Right hindlimb (tissue), 1 donor: Measurements from ENCODE around the gene TBC1D14.
"Not testable (repeated sequence)": the region's sequence is repeated elsewhere in the genome, so short reads cannot be mapped to it uniquely, and the experiment has no call there.

Experiments used
- DNase-seq: peaks from one replicate; pipeline ENCODE4 v3.0.0-alpha.2; 2018

The TBC1D14 gene

GRCh38 chr4:6956434-6957147 lies 47.0 kb downstream of the TBC1D14 start:
- no peak for DNase-seq

DNA sequence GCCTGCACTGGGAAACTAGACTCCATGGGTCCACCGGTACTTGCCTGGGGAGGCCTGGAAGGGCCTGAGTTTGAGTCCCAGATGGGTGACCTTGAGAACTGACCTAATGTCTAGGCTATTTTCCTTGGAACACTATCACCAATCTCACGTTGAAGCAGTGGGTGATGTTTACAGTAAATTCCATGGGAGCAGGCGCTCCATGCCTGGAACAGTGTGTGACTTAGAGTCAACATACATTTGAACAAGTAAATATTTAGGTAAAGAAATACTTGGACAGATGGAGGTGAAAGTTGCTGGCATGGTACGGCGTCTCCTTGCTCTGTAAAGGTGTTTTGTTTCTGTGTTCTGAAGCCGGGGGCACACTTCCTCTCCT lies 47.5 kb downstream of the TBC1D14 start:
- DNase-seq, result no peak

DNA sequence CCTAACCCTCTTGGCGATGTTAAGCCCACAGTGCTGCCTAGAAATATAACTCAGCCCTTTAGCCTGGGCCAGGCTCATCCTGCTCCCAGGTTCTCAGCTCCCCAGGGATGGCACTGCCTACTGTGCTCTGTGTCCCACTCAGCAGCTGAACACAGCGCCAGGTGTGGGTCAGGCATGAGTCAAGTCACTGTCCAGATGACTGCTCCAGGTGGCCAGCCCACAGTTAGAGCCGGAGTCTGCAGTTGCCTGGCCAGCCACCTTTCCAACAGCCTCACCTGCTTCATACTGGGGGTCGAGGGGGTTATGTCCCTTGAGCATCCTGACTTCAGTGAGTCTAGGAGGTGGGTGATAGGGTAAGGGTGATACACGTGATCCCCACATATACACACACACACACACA lies 48.4 kb downstream of the TBC1D14 start:
- no peak for DNase-seq

DNA sequence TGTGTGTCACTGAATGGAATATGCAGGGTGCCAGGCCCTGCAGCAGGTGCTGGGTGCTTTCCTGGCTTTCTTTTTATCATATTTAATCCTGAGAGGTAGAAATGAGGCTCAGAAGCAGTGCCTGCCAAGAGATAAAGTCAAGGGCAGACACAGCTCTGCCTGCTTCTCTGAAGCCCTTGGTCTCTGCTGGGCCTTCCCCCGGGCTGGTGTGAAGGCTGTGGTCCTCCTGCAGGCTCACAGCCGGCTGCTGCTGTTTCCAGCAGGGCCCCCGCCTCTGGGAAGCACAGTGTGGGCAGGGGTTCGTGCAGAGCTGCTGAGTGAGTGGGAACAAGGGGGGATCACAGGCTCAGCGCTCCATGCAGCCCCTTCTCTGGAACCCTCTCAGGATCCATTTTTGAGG lies 49.6 kb downstream of the TBC1D14 start:
- no peak for DNase-seq

- DNase-seq, result no peak
Measured at GRCh38 chr4:6960154-6960553, 50.5 kb downstream of the TBC1D14 start.

DNA sequence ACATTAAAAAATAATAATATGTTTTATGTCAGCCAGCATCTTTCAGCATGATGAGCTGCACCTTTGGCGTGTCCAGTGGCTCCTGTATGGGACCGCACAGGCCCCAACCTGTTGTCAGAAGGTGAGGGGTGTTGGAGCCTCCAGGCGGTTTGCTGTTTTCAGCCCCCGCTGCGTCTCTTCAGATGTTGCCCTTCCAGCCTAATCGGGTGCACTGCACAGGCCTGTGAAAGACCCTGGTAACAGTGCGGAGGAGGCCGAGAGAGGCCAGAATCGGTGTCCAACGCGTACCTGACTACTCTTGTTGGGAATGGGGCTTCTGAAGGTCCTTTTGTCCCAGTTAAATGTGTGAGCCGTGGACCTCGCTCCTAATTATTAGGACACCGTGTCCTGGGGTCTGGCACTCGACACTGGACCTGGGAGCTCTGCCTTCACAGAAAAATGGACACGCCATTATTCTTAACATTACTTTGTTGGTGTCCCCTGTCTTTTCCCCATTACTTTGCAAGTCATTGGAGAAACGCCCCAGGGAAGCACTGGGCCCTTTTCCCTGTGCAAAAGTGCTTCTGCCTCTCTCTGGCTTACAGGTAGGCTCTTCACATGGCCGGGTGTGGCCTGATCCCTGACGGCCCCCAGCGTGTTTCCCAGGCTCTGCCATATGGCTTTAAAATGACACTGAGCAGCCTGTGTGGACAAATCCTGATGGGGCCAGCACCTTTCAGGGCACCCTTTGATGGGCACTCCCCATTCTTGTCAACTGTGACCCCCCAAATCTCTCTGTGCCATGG lies 51.2 kb downstream of the TBC1D14 start:
- no peak for DNase-seq

DNA sequence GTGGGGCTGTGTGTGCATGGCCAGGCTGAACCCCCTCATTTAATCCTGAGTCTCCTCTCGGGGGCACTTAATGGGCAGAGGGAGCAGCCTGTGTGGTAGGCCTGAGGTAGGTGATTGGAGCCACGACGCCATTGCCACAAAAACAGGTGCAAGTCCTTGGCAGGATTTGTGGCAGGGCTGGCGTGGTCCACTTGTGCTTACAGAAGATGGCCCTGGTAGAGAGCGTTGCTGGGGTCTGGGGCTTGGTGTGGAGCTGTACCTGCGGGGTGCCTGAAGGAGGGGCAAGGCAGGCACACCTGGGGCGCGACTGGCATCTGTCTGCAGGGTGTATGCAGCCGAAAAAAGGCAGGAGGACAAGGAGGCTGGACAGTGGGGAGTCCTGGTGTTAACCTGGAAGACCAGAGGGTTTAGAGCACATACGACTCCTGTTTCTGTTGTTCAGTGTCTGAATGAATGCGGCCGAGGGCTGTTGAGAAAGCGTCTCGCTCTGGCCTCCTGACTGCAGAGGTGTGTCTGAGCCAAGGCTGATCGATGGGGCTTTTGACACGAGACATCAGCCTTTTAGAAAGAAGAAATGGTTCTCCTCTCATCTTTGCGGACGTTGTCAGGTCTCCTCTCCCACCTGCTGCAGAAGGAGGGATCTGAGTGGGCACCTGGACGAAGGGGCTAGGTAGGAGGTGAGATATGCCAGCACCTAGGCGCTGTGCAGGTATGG lies 52.0 kb downstream of the TBC1D14 start:
- DNase-seq, result no peak

DNA sequence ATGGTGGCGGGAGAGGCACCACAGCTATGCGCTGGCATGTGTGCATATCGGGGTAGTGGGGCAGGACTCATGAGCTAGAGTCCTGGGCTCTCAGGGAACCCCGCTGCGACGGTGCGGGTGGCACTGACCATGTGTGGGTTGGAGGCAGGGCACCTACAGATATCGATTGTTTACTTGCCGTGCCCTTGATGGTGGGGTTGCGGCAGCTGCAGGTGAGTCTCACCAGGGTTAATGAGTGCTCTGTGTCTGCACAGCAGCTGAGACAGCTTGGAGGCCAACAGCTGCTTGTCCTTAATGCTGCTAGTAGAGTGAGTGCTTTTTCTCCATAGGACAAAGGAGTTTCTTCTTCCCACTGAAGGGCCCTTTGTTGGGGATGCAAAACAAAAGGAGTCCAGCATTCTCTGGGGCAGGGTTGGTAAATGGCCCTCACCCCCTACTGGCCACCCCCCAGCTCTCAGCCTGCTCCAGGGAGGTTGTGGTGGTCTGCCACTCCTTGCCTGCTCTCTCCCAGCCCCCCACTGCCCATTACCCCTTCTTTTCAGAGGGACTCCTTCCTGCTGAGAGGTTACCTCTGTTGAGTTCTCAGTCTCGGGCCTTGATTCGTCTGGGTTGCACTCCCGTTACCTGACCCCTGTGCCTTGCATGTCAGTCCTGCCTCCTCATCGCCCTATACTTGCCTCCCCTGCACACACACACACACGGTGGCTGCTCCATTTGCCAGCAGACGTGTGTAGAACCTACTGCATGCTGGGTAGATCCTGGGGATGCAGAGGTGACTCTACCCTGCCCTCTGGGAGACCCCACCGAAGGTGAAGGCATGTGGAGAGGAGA lies 52.8 kb downstream of the TBC1D14 start:
- DNase-seq, result peak; percentile 50

GRCh38 chr4:6963139-6963611 lies 53.5 kb downstream of the TBC1D14 start:
- DNase-seq, result no peak

- DNase-seq, result no peak
Measured at GRCh38 chr4:6964858-6965257, 55.2 kb downstream of the TBC1D14 start.

DNA sequence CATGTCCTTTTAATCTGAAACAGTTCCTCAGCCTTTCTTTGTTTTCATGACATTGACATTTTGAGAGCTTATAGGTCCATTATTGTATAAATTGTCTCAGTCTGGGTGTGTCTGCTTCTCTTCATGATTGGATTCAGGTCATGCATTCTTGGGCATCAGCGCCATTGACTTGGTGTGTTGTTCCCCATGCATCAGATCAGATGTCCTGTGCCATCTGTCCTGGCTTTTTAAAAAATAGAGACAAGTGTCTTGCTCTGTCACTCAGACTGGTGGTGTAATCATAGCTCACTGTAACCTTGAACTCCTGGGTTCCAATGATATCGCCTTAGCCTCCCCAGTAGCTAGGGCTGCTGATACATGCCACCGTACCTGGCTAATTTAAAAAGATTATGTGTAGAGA lies 55.7 kb downstream of the TBC1D14 start:
- DNase-seq, result no peak

- no peak for DNase-seq
Measured at GRCh38 chr4:6967846-6968340, 58.3 kb downstream of the TBC1D14 start.

DNA sequence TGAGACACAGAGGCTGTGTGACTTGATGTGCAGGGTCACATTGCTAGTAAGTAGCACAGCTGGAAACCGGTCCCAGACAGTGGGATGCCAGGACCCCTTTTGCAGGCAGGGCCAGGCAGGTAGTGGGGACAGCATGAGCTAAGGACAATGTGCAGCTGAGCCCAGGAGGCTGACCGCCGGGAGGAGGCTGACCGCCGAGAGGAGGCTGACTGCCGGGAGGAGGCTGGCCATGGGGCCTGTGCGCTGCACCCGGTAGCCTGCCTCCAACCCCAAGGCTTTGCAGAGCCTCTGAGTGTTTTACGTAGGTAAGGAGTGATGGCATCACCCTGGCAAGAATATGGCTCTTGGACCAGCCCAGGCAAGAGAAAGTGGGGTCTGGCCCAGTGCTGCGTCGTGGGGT lies 58.9 kb downstream of the TBC1D14 start:
- DNase-seq, result no peak

DNA sequence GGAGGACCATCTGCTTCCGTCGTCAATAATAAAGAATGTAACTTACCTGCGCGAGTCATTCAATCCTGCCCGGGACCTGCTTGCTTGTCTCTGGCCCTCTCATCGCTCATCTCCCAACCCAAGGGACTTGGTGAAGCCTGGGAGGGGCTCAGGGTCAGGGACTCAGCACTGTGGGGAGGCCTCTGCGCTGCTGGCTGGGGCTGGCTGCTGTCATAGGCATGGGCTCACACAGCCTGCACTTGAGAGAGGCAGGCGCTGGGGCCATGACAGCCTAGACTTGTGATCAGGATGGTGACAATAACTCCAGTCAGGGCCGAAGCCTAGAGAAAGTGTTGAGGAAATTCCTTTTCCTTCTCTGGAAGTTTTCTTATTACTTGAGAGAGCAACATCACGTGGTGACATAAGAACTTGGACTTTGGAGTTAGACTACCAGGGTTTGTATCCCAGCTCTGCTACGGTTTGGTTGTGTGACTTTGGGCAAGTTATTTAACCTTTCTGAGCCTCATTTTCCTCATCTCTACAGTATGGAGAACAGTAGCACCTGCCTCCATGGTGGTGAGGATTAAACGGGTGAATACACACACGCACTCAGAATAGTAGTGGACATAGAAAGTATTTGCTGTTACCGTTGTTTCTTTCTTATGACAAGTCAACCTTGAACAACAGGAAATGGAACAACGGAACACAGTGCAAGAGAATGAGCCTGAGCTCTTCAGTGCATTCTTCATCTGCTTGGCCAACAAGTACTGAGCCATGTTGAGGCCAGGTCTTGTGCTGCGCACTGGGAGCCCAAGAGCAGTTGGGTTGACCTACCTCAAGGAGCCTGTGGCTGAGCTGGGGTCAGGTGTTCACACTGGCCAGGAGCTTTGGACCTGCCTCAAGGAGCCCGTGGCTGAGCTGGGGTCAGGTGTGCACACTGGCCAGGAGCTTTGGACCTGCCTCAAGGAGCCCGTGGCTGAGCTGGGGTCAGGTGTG lies 60.5 kb downstream of the TBC1D14 start:
- no peak for DNase-seq

- no peak for DNase-seq
Measured at GRCh38 chr4:6971536-6972374, 62.1 kb downstream of the TBC1D14 start.

GRCh38 chr4:6972375-6972650 lies 62.7 kb downstream of the TBC1D14 start:
- no peak for DNase-seq

DNA sequence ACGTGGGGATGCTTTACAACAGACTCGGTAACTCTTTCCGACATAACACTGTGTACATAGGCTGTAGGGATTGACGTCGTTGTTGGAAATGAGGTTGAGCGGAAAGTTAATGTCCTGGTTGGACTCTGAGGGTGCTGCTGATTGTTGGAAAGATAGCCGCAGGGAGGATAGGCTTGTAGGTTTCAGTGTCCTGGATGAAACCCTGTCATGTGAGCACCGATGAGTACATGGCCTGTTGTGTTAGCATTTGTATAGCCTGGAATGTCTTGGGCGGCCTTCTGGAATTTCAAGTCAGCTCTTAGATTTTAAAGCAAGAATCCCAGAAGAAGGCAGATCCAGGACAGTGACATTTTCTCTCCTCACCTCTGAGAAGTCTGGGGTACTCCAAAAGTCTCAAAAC lies 63.3 kb downstream of the TBC1D14 start:
- no peak for DNase-seq

GRCh38 chr4:6974138-6974848 lies 64.7 kb downstream of the TBC1D14 start:
- DNase-seq, result peak; percentile 91

- not testable (repeated sequence) for DNase-seq
Measured at GRCh38 chr4:6977846-6978245, 68.2 kb downstream of the TBC1D14 start.

DNA sequence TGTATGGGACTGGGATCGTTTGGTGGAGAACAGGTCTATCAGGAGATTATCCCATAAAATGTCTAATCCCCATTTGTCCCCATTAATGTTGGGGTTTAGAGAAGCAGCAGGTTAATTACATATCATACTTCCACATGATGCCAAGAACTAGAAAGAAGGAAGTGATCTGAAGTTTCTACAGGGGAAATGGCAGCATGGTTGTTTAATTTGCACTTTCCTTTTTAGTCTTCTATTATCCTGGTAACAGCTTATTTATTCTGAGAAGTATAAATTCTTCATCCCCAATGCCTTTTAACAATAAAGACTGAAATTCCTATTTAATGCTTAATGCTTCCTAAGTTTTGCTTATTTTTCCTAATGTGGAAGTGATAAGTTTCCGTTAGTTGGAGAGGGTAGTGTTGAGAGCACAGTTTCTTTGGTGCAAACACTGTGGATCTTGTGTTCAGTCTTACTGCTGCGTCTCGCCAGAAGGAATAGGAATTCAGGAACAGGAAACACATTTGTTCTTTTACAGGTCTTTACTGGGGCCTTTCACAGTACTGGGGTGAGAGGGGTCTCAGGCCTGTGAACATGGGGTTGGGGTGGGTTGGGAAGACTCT lies 74.0 kb downstream of the TBC1D14 start:
- DNase-seq, result no peak
